ENCODE results near the gene PRMT7. TPM values are rescaled to one million over a fixed set of nuclear protein-coding genes. Genes with fewer than 3 reads are reported as not detected.

Gene PRMT7
- total RNA-seq, 2 donors from 2014 or later, result 71.2 to 75.9 TPM

DNA sequence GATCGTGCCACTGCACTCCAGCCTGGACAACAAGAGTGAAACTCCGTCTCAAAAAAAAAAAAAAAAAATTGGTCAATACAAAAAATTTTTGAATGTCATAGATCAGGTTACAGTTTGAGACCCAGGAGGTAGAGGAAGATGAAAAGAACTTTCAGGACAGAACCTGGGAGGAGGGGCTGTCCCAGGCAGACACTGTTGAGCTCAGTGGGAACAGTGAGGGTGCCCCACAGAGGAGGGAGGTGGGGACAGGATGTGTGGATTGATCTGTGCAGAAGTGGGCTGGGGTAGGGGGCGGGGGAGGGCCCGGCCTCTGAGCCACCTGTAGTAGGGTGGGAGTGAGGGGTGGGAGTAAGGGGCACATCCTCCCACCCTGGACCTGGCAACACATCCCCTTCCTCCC is 58.3 kb downstream of the PRMT7 start:
- no peak overlapping the region for H3K27ac Mint-ChIP-seq
- DNase-seq (no peak), ATAC-seq (replicated peaks in 1 of 2) (peak in 1 of 2 donors; percentile 13)
- H3K4me3 Mint-ChIP-seq, result peak overlapping the region in 1 of 2 donors; percentile 67
- no peaks in the 10 kb centered on the region for H3K36me3 Mint-ChIP-seq (ENCODE audit: insufficient read depth in 2 of 2)
- peaks cover 26% of the 10 kb centered on the region for H3K27me3 Mint-ChIP-seq (ENCODE audit: low read depth)
- H3K4me1 Mint-ChIP-seq (ENCODE audit: low read depth), result peaks cover 38% of the 10 kb centered on the region
- H3K9me3 Mint-ChIP-seq, result no peaks in the 10 kb centered on the region

DNA sequence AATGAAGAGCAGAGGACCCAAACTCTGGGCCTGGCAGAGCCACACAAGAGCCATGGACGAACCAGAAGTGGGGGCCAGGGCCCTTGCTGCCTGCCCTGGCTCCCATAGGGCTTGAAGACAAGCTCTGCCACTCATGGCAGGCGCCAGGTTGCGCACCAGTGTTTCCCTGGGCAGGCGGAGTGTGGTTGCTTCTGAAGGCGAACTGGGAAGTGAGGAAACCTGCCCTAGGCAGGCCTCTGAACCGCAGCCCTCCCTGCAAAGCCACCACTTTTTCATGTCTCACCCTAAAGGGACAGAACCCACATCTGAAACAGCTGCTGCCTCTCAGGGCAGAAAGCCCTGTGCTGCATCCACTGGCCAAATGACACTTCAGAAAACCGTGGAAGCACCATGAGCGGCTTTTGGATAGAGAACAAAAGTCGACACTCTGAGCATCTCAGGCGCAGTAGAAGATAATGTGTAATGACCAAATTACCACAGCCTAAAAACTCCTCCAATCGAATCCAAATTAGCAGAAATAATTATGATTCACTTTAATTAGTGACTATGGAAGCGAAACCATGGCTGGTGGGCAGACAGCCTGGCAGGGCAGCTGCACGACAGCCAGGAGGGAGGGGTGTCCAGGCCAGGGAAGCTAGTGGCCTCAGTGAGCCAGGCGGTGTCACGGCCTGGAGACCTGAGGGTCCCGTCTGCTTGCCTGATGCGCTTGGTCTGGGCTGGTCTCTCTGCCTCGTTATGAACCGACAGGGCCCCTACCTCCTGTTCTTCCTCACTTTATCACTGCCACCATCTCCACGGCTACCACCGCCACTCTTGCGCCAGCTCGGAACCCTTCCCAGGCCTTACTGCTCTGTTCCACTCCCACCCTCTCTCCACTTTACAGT is 59.1 kb downstream of the PRMT7 start:
- ATAC-seq (replicated peaks in 1 of 2) (peak; percentile 54 to 57), DNase-seq (peak; percentile 34 to 59)
- Mint-ChIP-seq H3K4me3 (peak overlapping the region; percentile 16 to 67), H3K27ac (no peak overlapping the region), H3K4me1 (ENCODE audit: low read depth) (peaks cover 38% of the 10 kb centered on the region), H3K9me3 (no peaks in the 10 kb centered on the region), H3K27me3 (ENCODE audit: low read depth) (peaks cover 26% of the 10 kb centered on the region), H3K36me3 (ENCODE audit: insufficient read depth in 2 of 2) (no peaks in the 10 kb centered on the region)

DNA sequence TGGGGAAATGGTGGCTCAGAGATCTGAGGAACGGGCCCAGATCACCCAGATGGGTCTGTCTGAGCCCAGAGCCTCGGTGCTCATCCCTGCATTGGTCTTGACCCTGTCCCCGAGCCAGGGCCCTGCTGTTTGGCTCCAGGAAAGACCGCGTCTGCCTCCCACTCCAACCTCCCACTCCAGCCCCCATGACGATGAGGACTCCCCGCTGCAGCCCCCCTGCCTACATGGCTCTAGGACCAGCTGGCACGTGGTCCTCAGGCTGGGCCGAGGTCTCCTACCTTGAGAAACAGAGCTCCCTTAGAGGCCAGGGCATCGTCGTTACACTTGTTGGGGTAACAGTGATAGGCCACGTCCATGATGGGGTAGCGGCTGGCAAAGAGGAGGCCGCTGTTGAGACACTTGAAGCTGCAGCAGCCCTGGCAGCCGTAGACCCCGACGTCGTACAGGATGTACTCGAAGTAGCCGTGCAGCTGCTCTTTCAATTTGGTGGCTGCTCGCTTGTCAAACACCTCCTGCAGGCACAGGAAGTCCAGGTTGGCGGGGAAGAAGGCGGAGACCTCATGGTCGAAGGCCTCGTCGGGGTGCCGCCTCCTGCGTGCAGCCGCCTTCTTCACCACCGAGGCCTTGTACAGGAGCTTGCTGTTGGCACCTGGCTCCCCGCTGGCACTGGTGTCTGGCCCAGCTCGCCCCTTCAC is 59.9 kb downstream of the PRMT7 start:
- Mint-ChIP-seq H3K27me3 (ENCODE audit: low read depth) (peaks cover 26% of the 10 kb centered on the region), H3K36me3 (ENCODE audit: insufficient read depth in 2 of 2) (no peaks in the 10 kb centered on the region), H3K27ac (no peak overlapping the region), H3K4me3 (peak overlapping the region; percentile 1 to 16), H3K9me3 (no peaks in the 10 kb centered on the region), H3K4me1 (ENCODE audit: low read depth) (peaks cover 38% of the 10 kb centered on the region)
- peak; percentile 8 to 27 for ATAC-seq (replicated peaks in 1 of 2)
- DNase-seq, result peak; percentile 34 to 41

DNA sequence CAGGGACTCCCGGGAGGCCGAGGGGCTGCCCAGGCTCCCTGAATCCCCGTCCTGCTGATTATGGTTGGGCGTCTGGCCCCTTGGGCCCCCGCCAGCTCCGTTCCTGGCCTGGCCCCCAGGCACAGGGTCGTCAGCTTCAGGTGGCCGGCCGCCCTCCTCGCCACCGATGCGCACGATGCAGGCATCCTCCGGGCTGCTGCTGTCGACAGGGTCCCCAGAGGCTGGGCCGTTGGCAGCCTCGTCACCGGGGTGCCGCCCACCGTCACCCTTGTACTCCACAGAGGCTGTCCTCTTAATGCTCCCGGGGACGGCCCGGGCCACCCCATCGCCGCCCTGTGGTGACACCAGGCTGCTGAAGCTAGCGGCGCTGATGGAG is 60.4 kb downstream of the PRMT7 start:
- Mint-ChIP-seq H3K36me3 (ENCODE audit: insufficient read depth in 2 of 2) (no peaks in the 10 kb centered on the region), H3K9me3 (no peaks in the 10 kb centered on the region), H3K27ac (no peak overlapping the region), H3K4me3 (no peak overlapping the region), H3K4me1 (ENCODE audit: low read depth) (peaks cover 38% of the 10 kb centered on the region), H3K27me3 (ENCODE audit: low read depth) (peaks cover 21% of the 10 kb centered on the region)
- ATAC-seq (replicated peaks in 1 of 2), result no peak
- no peak for DNase-seq

DNA sequence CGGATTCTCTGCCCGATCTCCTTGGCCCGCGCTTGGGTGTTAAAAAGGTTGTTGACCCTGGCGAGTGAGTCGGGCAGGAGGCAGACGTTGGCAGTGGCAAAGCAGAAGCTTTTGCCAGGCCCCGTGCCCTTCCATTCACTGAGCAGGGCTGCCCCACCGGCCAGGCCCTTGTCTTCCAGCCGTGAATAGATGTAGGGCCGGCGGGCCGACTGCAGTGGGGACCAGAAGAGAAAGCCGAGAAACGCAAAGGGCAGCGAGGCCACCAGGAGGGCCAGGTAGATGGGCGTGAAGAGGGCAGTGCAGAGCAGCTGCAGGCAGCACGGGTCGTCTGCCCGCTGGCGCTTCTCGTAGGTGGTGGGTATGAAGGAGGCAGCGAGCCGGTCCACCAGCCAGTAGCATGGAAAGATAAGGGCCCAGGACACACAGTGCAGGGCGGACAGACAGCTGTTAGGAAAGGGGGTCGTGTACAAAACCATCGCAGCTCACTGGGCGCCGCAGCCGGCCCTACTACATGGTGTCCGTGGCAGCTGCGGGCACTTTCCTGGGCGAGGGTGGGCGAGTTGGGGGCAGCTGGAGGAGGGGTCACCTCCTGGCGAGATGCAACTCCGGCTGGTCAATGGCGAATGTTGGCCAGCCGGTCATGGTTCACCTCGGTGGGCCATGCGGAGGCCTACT is 61.0 kb downstream of the PRMT7 start:
- peaks cover 38% of the 10 kb centered on the region for H3K4me1 Mint-ChIP-seq (ENCODE audit: low read depth)
- no peak overlapping the region for H3K27ac Mint-ChIP-seq
- ATAC-seq (replicated peaks in 1 of 2), result no peak
- no peaks in the 10 kb centered on the region for H3K36me3 Mint-ChIP-seq (ENCODE audit: insufficient read depth in 2 of 2)
- no peak for DNase-seq
- H3K27me3 Mint-ChIP-seq (ENCODE audit: low read depth), result peaks cover 18% of the 10 kb centered on the region
- H3K4me3 Mint-ChIP-seq, result no peak overlapping the region
- H3K9me3 Mint-ChIP-seq, result no peaks in the 10 kb centered on the region

DNA sequence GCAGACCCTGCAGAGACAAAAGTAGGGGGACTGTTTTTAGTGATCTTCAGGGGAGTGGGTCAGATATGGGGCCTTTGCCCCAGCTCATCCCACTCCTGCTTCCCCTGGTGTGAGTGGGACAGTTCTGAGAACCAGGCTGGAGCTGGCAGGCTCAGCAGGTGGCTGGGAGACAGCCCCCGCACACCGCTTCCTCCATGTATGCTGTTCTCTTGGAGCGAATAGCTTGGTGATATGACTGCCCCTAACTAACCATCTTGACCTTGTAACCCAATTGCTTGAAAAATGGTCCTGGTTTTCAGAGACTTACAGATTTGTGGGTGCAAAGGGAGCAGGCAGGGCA is 61.5 kb downstream of the PRMT7 start:
- no peak for ATAC-seq (replicated peaks in 1 of 2)

DNA sequence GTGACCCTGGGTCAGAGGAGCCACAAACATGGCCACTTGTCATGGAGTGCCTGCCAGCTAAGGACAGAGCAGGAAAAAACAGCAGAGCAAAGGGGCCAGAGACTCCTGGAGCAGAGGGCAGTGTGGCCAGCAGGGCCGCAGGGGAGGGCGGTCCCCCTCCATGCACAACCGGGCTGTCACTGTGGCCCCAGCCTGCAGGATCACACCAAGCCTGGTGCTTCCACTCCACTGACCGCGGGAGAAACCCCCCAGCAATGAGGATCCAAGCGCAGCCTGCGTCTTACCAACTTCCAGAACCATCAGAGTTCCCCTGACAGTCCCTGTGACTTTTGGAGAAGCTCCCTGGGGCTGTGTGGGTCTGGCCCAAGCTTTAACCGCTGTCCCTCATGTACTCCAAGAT is 62.0 kb downstream of the PRMT7 start:
- Mint-ChIP-seq H3K9me3 (no peaks in the 10 kb centered on the region), H3K27me3 (ENCODE audit: low read depth) (peaks cover 8% of the 10 kb centered on the region), H3K4me3 (no peak overlapping the region), H3K27ac (no peak overlapping the region), H3K36me3 (ENCODE audit: insufficient read depth in 2 of 2) (no peaks in the 10 kb centered on the region), H3K4me1 (ENCODE audit: low read depth) (peaks cover 30% of the 10 kb centered on the region)
- DNase-seq, result no peak
- ATAC-seq (replicated peaks in 1 of 2), result no peak

More for the DNA sequence above, 61.5 kb downstream of the PRMT7 start:
- Mint-ChIP-seq H3K4me3 (no peak overlapping the region), H3K4me1 (ENCODE audit: low read depth) (peaks cover 35% of the 10 kb centered on the region), H3K27me3 (ENCODE audit: low read depth) (peaks cover 13% of the 10 kb centered on the region), H3K27ac (no peak overlapping the region), H3K9me3 (no peaks in the 10 kb centered on the region), H3K36me3 (ENCODE audit: insufficient read depth in 2 of 2) (no peaks in the 10 kb centered on the region)
- no peak for DNase-seq

DNA sequence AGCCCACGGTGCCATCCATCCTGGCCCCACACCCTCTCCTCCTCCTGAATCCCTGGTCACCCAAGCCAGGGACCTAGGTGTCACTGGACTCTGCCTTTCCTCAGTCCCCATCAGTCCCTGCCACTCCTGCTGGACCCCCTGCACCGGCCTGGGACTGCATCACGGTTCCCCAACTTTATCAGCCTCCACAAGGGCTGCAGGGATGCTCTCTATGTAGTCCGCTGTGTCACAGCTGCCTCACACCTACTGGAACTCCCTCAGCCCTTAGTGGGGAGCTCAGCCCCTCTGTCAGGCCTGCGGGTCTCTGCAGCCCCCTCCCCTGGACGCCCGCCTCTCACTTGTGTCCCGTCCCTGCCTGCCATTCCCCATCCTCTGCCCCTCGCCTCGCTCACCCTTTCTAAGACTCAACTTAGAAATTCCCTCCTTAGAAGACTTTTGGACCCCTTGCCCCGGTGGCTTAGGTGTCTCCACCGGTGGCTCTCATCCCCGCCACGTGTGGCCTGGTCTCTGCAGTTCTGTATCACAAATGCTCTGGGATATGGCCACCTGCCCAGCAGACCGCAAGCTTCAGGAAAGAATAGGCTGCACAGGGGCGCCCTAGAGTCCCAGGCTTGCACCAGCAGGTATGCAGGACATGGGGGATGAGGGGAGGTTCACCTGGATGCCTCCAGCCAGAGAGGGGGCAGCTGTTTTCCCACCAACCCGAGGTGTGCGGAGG is 62.9 kb downstream of the PRMT7 start:
- no peaks in the 10 kb centered on the region for H3K36me3 Mint-ChIP-seq (ENCODE audit: insufficient read depth in 2 of 2)
- H3K27me3 Mint-ChIP-seq (ENCODE audit: low read depth), result peaks cover 2% of the 10 kb centered on the region
- H3K9me3 Mint-ChIP-seq, result no peaks in the 10 kb centered on the region
- ATAC-seq (replicated peaks in 1 of 2) (no peak), DNase-seq (no peak)
- H3K4me1 Mint-ChIP-seq (ENCODE audit: low read depth), result peaks cover 25% of the 10 kb centered on the region
- H3K4me3 Mint-ChIP-seq, result no peak overlapping the region
- no peak overlapping the region for H3K27ac Mint-ChIP-seq

DNA sequence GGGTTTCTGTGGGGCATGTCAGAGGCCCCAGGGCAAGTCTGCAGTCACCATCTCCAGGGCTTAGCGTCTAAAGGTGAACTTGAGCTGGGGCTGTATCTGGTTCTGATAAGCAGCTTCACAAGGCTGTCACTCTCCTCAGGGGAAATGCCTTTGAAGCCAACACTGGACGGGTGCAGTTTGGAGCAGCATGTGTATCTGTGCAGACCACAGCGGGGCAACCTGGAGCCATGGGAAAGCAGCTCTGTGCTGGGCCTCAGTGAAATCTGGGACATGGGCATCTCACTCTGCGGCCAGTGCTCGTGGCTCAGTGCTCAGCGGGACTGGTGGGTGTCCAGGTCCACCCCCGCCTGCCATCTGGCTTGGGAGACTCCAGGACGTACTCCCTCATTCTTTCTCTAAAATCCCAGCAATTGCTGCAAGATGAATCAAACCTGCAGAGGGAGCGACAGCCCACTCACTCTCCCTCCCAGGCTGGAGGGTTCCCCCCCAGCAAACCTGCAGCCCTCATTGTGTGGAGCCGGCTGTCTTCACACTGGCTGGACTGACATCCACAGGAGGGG is 63.5 kb downstream of the PRMT7 start:
- H3K4me1 Mint-ChIP-seq (ENCODE audit: low read depth), result peaks cover 25% of the 10 kb centered on the region
- no peaks in the 10 kb centered on the region for H3K9me3 Mint-ChIP-seq
- DNase-seq (no peak), ATAC-seq (replicated peaks in 1 of 2) (no peak)
- no peaks in the 10 kb centered on the region for H3K36me3 Mint-ChIP-seq (ENCODE audit: insufficient read depth in 2 of 2)
- H3K27ac Mint-ChIP-seq, result no peak overlapping the region
- no peak overlapping the region for H3K4me3 Mint-ChIP-seq
- no peaks in the 10 kb centered on the region for H3K27me3 Mint-ChIP-seq (ENCODE audit: low read depth)

DNA sequence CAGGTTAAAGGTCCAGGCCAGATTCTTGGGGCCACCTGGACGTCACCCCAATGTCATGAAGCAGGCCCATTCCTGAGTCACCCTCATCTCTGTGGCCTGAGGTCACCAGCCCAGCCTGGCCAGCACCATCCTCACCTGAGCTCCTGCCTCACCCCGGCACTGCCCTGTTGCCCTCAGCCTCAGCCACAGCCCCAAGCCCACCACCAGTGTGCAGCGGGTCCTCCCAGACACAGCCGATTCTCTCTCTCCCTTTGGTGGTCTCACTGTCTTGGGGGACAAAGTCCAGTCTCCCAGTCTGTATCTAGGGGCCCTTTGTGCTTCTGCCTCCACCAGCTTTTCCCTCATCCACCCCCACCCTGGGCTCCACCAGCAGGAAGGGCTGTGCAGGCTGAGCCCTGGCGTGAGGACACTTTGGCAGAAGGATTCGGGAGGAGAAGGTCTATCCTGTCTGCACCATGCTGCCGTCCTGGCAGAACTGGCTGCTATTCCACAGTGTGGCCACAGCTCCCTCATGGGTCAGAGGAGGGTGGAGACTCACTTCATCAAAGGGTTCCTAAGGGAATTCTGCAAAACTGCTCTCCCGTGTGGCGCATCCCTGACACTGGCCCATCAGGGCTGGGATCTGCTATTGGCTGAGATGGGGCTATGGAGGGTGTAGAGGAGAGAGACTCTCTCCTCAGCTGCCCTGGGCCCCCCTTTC is 64.3 kb downstream of the PRMT7 start:
- Mint-ChIP-seq H3K36me3 (ENCODE audit: insufficient read depth in 2 of 2) (no peaks in the 10 kb centered on the region), H3K4me3 (no peak overlapping the region), H3K9me3 (no peaks in the 10 kb centered on the region), H3K27me3 (ENCODE audit: low read depth) (no peaks in the 10 kb centered on the region), H3K27ac (no peak overlapping the region), H3K4me1 (ENCODE audit: low read depth) (peaks cover 25% of the 10 kb centered on the region)
- no peak for ATAC-seq (replicated peaks in 1 of 2)
- no peak for DNase-seq

DNA sequence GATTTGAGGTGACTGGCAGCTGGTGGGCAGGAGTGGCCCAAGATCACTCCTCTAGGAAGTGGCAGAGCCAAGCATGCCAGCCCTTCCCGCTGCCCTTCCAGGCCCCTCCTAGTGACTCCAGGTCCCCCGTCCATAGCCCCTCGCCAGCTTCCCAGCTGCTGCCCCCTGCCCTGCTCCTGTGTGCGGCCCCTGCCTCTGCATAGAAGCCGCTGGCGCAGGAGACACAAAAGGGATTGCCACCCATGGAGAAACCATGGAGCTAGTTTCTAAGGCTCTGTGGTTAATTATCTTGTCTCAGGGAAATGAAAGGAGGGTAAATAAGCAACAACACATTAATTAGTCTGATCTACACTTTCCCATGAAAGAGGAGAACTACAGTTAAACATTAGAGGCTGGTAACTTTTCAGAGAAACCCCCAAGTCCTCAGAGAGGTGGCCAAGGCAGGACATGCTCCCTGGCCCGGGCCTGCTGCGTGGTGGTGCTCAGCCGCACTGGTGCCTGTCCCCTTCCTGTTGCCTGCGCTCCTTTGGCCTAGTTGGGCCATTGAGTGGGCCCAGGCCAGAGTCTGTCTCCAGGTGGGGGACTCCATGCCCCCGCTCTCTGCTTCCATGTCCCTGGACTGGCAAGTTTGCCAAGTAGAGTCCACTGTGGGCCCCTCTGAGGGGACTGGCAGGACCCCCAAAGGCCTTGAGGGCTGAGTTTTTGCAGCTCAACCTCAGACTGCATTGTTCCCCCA is 65.2 kb downstream of the PRMT7 start:
- no peaks in the 10 kb centered on the region for H3K36me3 Mint-ChIP-seq (ENCODE audit: insufficient read depth in 2 of 2)
- H3K27ac Mint-ChIP-seq, result no peak overlapping the region
- no peaks in the 10 kb centered on the region for H3K9me3 Mint-ChIP-seq
- DNase-seq, result no peak
- ATAC-seq (replicated peaks in 1 of 2), result no peak
- peaks cover 17% of the 10 kb centered on the region for H3K4me1 Mint-ChIP-seq (ENCODE audit: low read depth)
- no peak overlapping the region for H3K4me3 Mint-ChIP-seq
- H3K27me3 Mint-ChIP-seq (ENCODE audit: low read depth), result no peaks in the 10 kb centered on the region

DNA sequence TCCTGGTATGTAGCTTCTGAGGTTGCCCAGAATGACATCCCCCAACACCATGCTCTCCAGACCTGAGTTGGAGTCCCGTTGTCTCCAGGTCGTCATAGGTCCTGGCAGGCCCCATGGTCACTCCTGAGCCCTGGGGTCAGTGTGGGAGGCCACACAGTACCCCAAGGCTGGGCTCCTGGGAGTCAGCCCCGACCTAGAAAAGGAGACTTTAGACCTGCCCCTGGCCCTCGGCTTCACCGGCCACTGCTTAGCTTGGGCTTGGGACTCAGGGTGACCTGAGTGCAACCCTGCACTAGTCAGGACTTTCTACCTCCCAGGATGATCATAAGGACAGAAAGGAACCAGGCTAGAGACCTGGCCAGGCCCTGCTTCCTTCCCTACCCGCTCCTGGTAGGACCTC is 65.8 kb downstream of the PRMT7 start:
- Mint-ChIP-seq H3K9me3 (no peaks in the 10 kb centered on the region), H3K4me1 (ENCODE audit: low read depth) (peaks cover 17% of the 10 kb centered on the region), H3K4me3 (no peak overlapping the region), H3K27me3 (ENCODE audit: low read depth) (no peaks in the 10 kb centered on the region), H3K27ac (no peak overlapping the region), H3K36me3 (ENCODE audit: insufficient read depth in 2 of 2) (no peaks in the 10 kb centered on the region)
- no peak for ATAC-seq (replicated peaks in 1 of 2)
- DNase-seq, result no peak
